GM12878 (cell line): Measurements from ENCODE around the gene SOX4. TPM values are rescaled to one million over a fixed set of nuclear protein-coding genes. Genes with fewer than 3 reads are reported as not detected.

ENCODE experiments used
- ATAC-seq: fragments of 200-7000 bp; cut with Tn5 transposase; 3 replicates; pipeline ENCODE4 v1.9.1; 2020; ENCODE audit warnings: mild to moderate bottlenecking, moderate library complexity
- BruUV-seq: library from RNA; stranded (reverse); fragments of 400-500 nt; replicated peaks from 2 replicates; lab custom pipeline; 2021; lab: Mats Ljungman, UMichigan
- CTCF ChIA-PET: fragments of 300-600 bp; sonication (Branson Sonifier 250); formaldehyde crosslinking; extraction: SDS; loops from one replicate; lab custom pipeline; 2021; ENCODE audit warnings: inconsistent platforms; lab: Yijun Ruan, JAX
- POLR2A ChIA-PET: fragments of 350-600 bp; formaldehyde crosslinking; extraction: SDS; loops from one replicate; lab custom pipeline; 2021; ENCODE audit warnings: inconsistent platforms; lab: Charles Lee
- RAD21 ChIA-PET: fragments of 300-600 bp; sonication (Branson Sonifier 250); formaldehyde crosslinking; loops from one replicate; lab custom pipeline; 2023; ENCODE audit warnings: antibody characterized with exemption; ENCODE audit not compliant: unreplicated experiment; lab: Charles Lee
- SMC1A ChIA-PET: fragments of 300-600 bp; sonication (Branson Sonifier 250); formaldehyde crosslinking; loops from one replicate; lab custom pipeline; 2023; ENCODE audit not compliant: unreplicated experiment, uncharacterized antibody; lab: Charles Lee
- DNase-seq: peaks from one replicate; pipeline ENCODE4 v3.0.0-alpha.2; 2011; ENCODE audit warnings: low read depth, low spot score
- FAIRE-seq: peaks from 3 replicates; lab custom pipeline; 2011; peaks lifted over from hg19 to GRCh38; lab: Jason Lieb, UNC
- H2AFZ ChIP-seq: 2 replicates; pipeline ENCODE4 v1.6.0; 2011; ENCODE audit warnings: low read depth, low read length, control low read depth; ENCODE audit not compliant: control insufficient read depth
- H3K27ac ChIP-seq: 2 replicates; pipeline ENCODE4 v1.5.1; 2011; ENCODE audit warnings: control low read depth; ENCODE audit not compliant: control insufficient read depth, insufficient read depth
- H3K27me3 ChIP-seq, 2 experiments: replicated peaks in 1 of 2; 2 replicates each; pipeline versions ENCODE4 v1.6.0 to v1.6.1; 2011; ENCODE audit warnings: low read length in 1 of 2; ENCODE audit not compliant: control insufficient read depth in 2 of 2, insufficient read depth in 2 of 2
- H3K36me3 ChIP-seq, 2 experiments: 2 replicates each; pipeline ENCODE4 v1.5.1; 2011; ENCODE audit warnings: low read length in 1 of 2; ENCODE audit not compliant: control insufficient read depth in 2 of 2, insufficient read depth in 2 of 2
- H3K4me1 ChIP-seq: 2 replicates; pipeline ENCODE4 v1.6.1; 2011; ENCODE audit warnings: mild to moderate bottlenecking, low read length, moderate library complexity, mixed read lengths; ENCODE audit not compliant: control insufficient read depth, insufficient read depth
- H3K4me2 ChIP-seq: 2 replicates; pipeline ENCODE4 v1.6.0; 2011; ENCODE audit warnings: control low read depth; ENCODE audit not compliant: control insufficient read depth, insufficient read depth
- H3K4me3 ChIP-seq: fragments of 200-600 bp; sonication (generic); 2 replicates; pipeline ENCODE4 v1.5.1; 2016
- H3K79me2 ChIP-seq: 2 replicates; pipeline ENCODE4 v1.6.0; 2011; ENCODE audit warnings: low read length; ENCODE audit not compliant: control insufficient read depth, insufficient read depth
- H3K9ac ChIP-seq: 2 replicates; pipeline ENCODE4 v1.8.0; 2011; ENCODE audit warnings: low read length, control low read depth, mixed read lengths; ENCODE audit not compliant: control insufficient read depth, insufficient read depth
- H3K9me3 ChIP-seq: replicated peaks from 3 replicates; pipeline ENCODE4 v1.5.1; 2011; ENCODE audit warnings: mild to moderate bottlenecking, low read length; ENCODE audit not compliant: control insufficient read depth, insufficient read depth
- H4K20me1 ChIP-seq: 2 replicates; pipeline ENCODE4 v1.6.0; 2011; ENCODE audit not compliant: control insufficient read depth, insufficient read depth
- CHD2 ChIP-seq: IDR thresholded peaks from 2 replicates; pipeline ENCODE4 v1.6.1; 2011; ENCODE audit warnings: low read depth, low read length, improper control_type of control experiment, borderline replicate concordance
- EED ChIP-seq: sonication (generic); IDR thresholded peaks from 2 replicates; pipeline ENCODE4 v1.6.1; 2016; ENCODE audit warnings: antibody characterized with exemption, low read depth
- HDAC6 ChIP-seq: fragments of 200-600 bp; sonication (generic); IDR thresholded peaks from one replicate; pipeline ENCODE4 v1.8.0; 2017; ENCODE audit warnings: antibody characterized with exemption; ENCODE audit not compliant: unreplicated experiment
- IKZF2 ChIP-seq, 2 experiments: fragments of 450-650 bp; IDR thresholded peaks; 2 replicates each; pipeline ENCODE4 v1.6.1; 2017; ENCODE audit warnings: mild to moderate bottlenecking in 2 of 2, moderate library complexity in 2 of 2
- KLF5 ChIP-seq: fragments of 450-650 bp; IDR thresholded peaks from 2 replicates; pipeline ENCODE4 v1.6.1; 2014; ENCODE audit warnings: mild to moderate bottlenecking; ENCODE audit not compliant: partially characterized antibody
- MAX ChIP-seq: IDR thresholded peaks from 2 replicates; pipeline ENCODE4 v1.6.1; 2012; ENCODE audit warnings: low read depth, low read length, improper control_type of control experiment
- NR2F1 ChIP-seq: fragments of 450-650 bp; conservative IDR thresholded peaks from 2 replicates; pipeline ENCODE4 v1.6.1; 2017; ENCODE audit warnings: mild to moderate bottlenecking
- NRF1 ChIP-seq: conservative IDR thresholded peaks from 2 replicates; pipeline ENCODE4 v1.6.1; 2011; ENCODE audit warnings: mild to moderate bottlenecking, low read depth, low read length, improper control_type of control experiment
- RCOR1 ChIP-seq: conservative IDR thresholded peaks from 2 replicates; pipeline ENCODE4 v1.6.1; 2012; ENCODE audit warnings: low read depth, low read length, improper control_type of control experiment
- RELA ChIP-seq: fragments of 450-650 bp; IDR thresholded peaks from 2 replicates; pipeline ENCODE4 v1.8.0; 2014; ENCODE audit warnings: borderline replicate concordance; ENCODE audit not compliant: partially characterized antibody
- SIN3A ChIP-seq: IDR thresholded peaks from 2 replicates; pipeline ENCODE4 v1.6.1; 2012; ENCODE audit warnings: low read depth, low read length, improper control_type of control experiment
- SRF ChIP-seq, 2 experiments: IDR thresholded peaks; 2 replicates each; pipeline ENCODE4 v1.6.1; 2011; ENCODE audit warnings: low read depth in 2 of 2, low read length in 2 of 2, mild to moderate bottlenecking in 1 of 2, moderate library complexity in 1 of 2
- YY1 ChIP-seq: IDR thresholded peaks from 2 replicates; pipeline ENCODE4 v1.6.1; 2011; ENCODE audit warnings: low read depth, mild to moderate bottlenecking, low read length
- ZNF217 ChIP-seq: fragments of 450-650 bp; IDR thresholded peaks from 2 replicates; pipeline ENCODE4 v1.6.1; 2017; ENCODE audit warnings: antibody characterized with exemption, mild to moderate bottlenecking
- WGBS: methylation state at CpG from one replicate; pipeline ENCODE4 v1.1.6; 2016; ENCODE audit warnings: low lambda C conversion rate; ENCODE audit not compliant: insufficient replicate concordance, insufficient coverage; ENCODE audit errors: missing lambda C conversion rate; 5-methylcytosine and 5-hydroxymethylcytosine counted together
- in situ Hi-C: fragments of 300-500 bp; cut with MboI; formaldehyde crosslinking; loops from 9 replicates; pipeline ENCODE4 v1.14.3; 2018; ENCODE audit warnings: mixed read lengths
- intact Hi-C: fragments of 100-400 bp; cut with micrococcal nuclease; formaldehyde crosslinking; loops from one replicate; pipeline ENCODE4 v1.14.2; 2022; ENCODE audit not compliant: unreplicated experiment
- polyA plus RNA-seq, 11 experiments: library from polyadenylated mRNA; depleted of rRNA in 4 of 11; unstranded in 6 of 11; stranded (reverse) in 5 of 11; fragments of >200 nt; fragmentation: Nextera tagmentation in 4 of 11; fragmentation: Illumina TruSeq in 1 of 11; extraction: Ambion mirVana in 4 of 11; extraction: Trizol in 1 of 11; gene quantifications; 1 replicate in 1 of 11; 2 replicates in 10 of 11; pipeline versions ENCODE4 v1.2.1 to v1.2.3, GENCODE V29; 2011 to 2016; ENCODE audit warnings: inconsistent platforms in 2 of 11, missing spikeins in 2 of 11, low read depth in 1 of 11
- total RNA-seq, 4 experiments: library from RNA; depleted of rRNA in 3 of 4; stranded (reverse); fragments of >200 nt in 3 of 4; fragmentation: Illumina TruSeq in 1 of 4; extraction: Trizol in 1 of 4; gene quantifications; 2 replicates each; pipeline versions ENCODE4 v1.2.1 to v1.2.3, GENCODE V29; 2013 to 2021
- TF ChIP-seq, protein P1 (sequence below): fragments of 450-650 bp; formaldehyde crosslinking; IDR thresholded peaks from 2 replicates; pipeline ENCODE4 v1.5.0; 2022; ENCODE audit warnings: mild to moderate bottlenecking, missing genetic modification characterization

The SOX4 gene
- total and polyA plus RNA-seq, 10 of the 15 experiments (the other 5 are each of a cell fraction or from before 2014, with no cell fraction given), result 16.8 to 119 (median 26.5) TPM

DNA sequence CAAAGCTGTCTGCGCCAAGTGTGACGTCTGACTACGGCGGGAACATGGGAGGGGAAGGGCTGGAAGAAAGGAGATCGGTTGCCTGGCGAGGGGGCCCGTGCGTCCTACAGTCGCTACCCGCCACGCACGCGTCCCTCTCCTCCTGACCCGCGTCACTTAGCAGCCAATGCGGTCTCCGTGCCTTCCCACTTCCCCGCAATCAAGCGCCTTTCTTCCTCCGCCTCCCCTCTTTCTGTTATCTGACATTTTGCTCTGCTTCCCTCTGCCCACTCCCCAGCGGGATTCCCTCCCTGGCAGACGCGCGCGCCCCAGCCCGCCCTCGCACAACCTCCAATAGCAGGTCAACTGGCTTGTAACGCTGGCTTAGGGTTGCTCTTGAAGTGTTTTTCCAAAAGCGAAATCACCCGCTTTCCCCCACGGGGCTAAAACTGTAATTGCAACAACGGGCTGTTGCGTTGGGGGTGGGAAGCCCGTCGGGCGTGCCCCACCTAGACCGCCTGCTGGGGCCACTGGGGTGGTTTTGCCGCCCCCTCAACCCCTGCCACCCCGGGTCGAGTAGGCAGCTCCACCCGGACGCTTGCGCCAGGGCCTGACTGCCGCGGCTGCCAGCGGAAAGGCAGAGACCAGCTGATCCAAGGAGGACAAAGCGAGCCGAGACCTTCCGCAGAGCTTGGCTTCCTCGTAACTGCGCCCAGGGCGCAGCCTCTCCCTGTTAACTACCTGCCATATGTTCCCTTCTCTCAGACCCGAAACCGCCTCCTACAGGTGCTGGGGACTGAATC is 6.2 kb upstream of the SOX4 start:
- Histone ChIP-seq H4K20me1 (no peaks in the 10 kb centered on the region), H3K27me3 (no peaks in the 10 kb centered on the region), H3K4me2 (peak overlapping the region; percentile 94), H3K36me3 (no peaks in the 10 kb centered on the region), H3K79me2 (no peaks in the 10 kb centered on the region), H2AFZ (peak overlapping the region; percentile 58), H3K27ac (peak overlapping the region; percentile 77), H3K4me1 (peaks cover 4% of the 10 kb centered on the region; the same call in 1 of the 2 replicates), H3K9ac (peak overlapping the region; percentile 72), H3K9me3 (peaks cover under 1% of the 10 kb centered on the region; the same call in 1 of the 3 replicates), H3K4me3 (peak overlapping the region; percentile 79)
- ChIA-PET RAD21 (interaction anchor here (1.0 to 5.1 kb wide), 19 partner anchors 9 to 1183 kb away, joined by 3 to 83 read pairs (median 7); no protein-coding TSS in a partner anchor), SMC1A (interaction anchor here (1.2 to 3.8 kb wide), 13 partner anchors 8 to 1022 kb away, joined by 3 to 62 read pairs (median 9); no protein-coding TSS in a partner anchor), POLR2A (interaction anchor here (0.9 to 2.1 kb wide), 4 partner anchors 11 to 712 kb away, joined by 3 to 17 read pairs (median 6); no protein-coding TSS in a partner anchor), CTCF (interaction anchor here (0.6 to 9.5 kb wide), 14 partner anchors 9 to 1022 kb away, joined by 3 to 137 read pairs (median 4); no protein-coding TSS in a partner anchor)
- in situ Hi-C loops, result loop anchor here (5.0 to 25.0 kb wide), 4 partner anchors 400 to 1025 kb away; no protein-coding TSS in a partner anchor
- intact Hi-C loops, result loop anchor here (1.0 to 10.0 kb wide), 3 partner anchors 149 to 403 kb away; no protein-coding TSS in a partner anchor
- ATAC-seq, result peak; percentile 62
- WGBS, result 3% methylated on average over 45 of the region's 54 CpGs
- no peak for DNase-seq
- FAIRE-seq, result peak; percentile 59
- BruUV-seq, result no TSS peak
- TF ChIP-seq IKZF2 (IDR thresholded peaks at IDR 0.05) (peak in 1 of 2 experiments; percentile 25; a peak in 2 of 4 replicates), RCOR1 (0 out of 2 replicates have a peak, but pooled peaks have one; percentile 28), NR2F1 (peak; percentile 47), RELA (no peak), SRF (IDR thresholded peaks at IDR 0.05; ENCODE audit: low read depth in 2 of 2, low read length in 2 of 2) (no peak), HDAC6 (peak; percentile 29), NRF1 (no peak), ZNF217 (no peak), EED (peak; percentile 61), SIN3A (peak; percentile 26; the same call in 1 of the 2 replicates), KLF5 (peak; percentile 26), CHD2 (0 out of 2 replicates have a peak, but pooled peaks have one; percentile 23), YY1 (no peak), MAX (peak; percentile 30; the same call in 1 of the 2 replicates)
- TF ChIP-seq, protein P1, sequence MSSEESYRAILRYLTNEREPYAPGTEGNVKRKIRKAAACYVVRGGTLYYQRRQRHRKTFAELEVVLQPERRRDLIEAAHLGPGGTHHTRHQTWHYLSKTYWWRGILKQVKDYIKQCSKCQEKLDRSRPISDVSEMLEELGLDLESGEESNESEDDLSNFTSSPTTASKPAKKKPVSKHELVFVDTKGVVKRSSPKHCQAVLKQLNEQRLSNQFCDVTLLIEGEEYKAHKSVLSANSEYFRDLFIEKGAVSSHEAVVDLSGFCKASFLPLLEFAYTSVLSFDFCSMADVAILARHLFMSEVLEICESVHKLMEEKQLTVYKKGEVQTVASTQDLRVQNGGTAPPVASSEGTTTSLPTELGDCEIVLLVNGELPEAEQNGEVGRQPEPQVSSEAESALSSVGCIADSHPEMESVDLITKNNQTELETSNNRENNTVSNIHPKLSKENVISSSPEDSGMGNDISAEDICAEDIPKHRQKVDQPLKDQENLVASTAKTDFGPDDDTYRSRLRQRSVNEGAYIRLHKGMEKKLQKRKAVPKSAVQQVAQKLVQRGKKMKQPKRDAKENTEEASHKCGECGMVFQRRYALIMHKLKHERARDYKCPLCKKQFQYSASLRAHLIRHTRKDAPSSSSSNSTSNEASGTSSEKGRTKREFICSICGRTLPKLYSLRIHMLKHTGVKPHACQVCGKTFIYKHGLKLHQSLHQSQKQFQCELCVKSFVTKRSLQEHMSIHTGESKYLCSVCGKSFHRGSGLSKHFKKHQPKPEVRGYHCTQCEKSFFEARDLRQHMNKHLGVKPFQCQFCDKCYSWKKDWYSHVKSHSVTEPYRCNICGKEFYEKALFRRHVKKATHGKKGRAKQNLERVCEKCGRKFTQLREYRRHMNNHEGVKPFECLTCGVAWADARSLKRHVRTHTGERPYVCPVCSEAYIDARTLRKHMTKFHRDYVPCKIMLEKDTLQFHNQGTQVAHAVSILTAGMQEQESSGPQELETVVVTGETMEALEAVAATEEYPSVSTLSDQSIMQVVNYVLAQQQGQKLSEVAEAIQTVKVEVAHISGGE, result no peak
